CD4-positive, alpha-beta memory T cell (primary cell): ENCODE results near the gene PELI2. TPM values are rescaled to one million over a fixed set of nuclear protein-coding genes. Genes with fewer than 3 reads are reported as not detected.

Experiments used
- CTCF ChIA-PET: fragments of 350-600 bp; sonication (Branson Sonifier 250); formaldehyde crosslinking; loops from one replicate; lab custom pipeline; 2021; ENCODE audit warnings: inconsistent platforms; ENCODE audit not compliant: partially characterized antibody; lab: Charles Lee
- POLR2A ChIA-PET: fragments of 350-600 bp; sonication (Branson Sonifier 250); formaldehyde crosslinking; loops from one replicate; lab custom pipeline; 2021; ENCODE audit not compliant: partially characterized antibody; lab: Charles Lee
- DNase-seq, 5 donors: peaks; one replicate each; pipeline versions ENCODE4 v3.0.0 to v3.0.0-alpha.2; 2020 to 2022; ENCODE audit warnings: mixed read lengths in 1 of 5
- H3K27ac ChIP-seq: one replicate; pipeline ENCODE4 v1.7.0; 2013; ENCODE audit warnings: low read depth, low read length
- H3K27me3 ChIP-seq: 2 replicates; pipeline ENCODE4 v1.7.0; 2013; ENCODE audit warnings: mild to moderate bottlenecking, low read length, moderate library complexity; ENCODE audit not compliant: insufficient read depth
- H3K36me3 ChIP-seq: 2 replicates; pipeline ENCODE4 v1.7.0; 2013; ENCODE audit warnings: mild to moderate bottlenecking, low read length, moderate library complexity; ENCODE audit not compliant: insufficient read depth
- H3K4me1 ChIP-seq: 2 replicates; pipeline ENCODE4 v1.7.0; 2013; ENCODE audit warnings: mild to moderate bottlenecking, low read length, moderate library complexity; ENCODE audit not compliant: insufficient read depth
- H3K4me3 ChIP-seq, 2 donors: one replicate each; pipeline ENCODE4 v1.7.0; 2013; ENCODE audit warnings: low read length in 2 of 2, mild to moderate bottlenecking in 1 of 2
- H3K9me3 ChIP-seq, 2 donors: one replicate each; pipeline ENCODE4 v1.7.0; 2013; ENCODE audit warnings: low read length in 2 of 2, control low read depth in 1 of 2; ENCODE audit not compliant: control insufficient read depth in 1 of 2
- H3K27ac Mint-ChIP-seq, 7 donors: one replicate each; pipeline ENCODE4 v1.8.0; 2020 to 2021; ENCODE audit warnings: mixed read lengths in 7 of 7, mild to moderate bottlenecking in 6 of 7, inconsistent platforms in 3 of 7, moderate library complexity in 3 of 7
- H3K27me3 Mint-ChIP-seq, 2 donors: one replicate each; pipeline ENCODE4 v1.8.0; 2020 to 2021; ENCODE audit warnings: mixed read lengths in 2 of 2
- H3K36me3 Mint-ChIP-seq, 2 donors: one replicate each; pipeline ENCODE4 v1.8.0; 2020 to 2021; ENCODE audit warnings: mixed read lengths in 2 of 2, inconsistent platforms in 1 of 2, mild to moderate bottlenecking in 1 of 2
- H3K4me1 Mint-ChIP-seq, 4 donors: one replicate each; pipeline ENCODE4 v1.8.0; 2020 to 2021; ENCODE audit warnings: mixed read lengths in 4 of 4, mild to moderate bottlenecking in 1 of 4
- H3K4me3 Mint-ChIP-seq, 8 donors: one replicate each; pipeline ENCODE4 v1.8.0; 2020 to 2021; ENCODE audit warnings: mixed read lengths in 8 of 8, mild to moderate bottlenecking in 7 of 8, moderate library complexity in 6 of 8, inconsistent platforms in 3 of 8
- H3K9me3 Mint-ChIP-seq, 8 donors: one replicate each; pipeline ENCODE4 v1.8.0; 2020 to 2021; ENCODE audit warnings: mixed read lengths in 8 of 8, mild to moderate bottlenecking in 5 of 8, inconsistent platforms in 3 of 8, moderate library complexity in 1 of 8
- intact Hi-C: fragments of 100-400 bp; cut with micrococcal nuclease; formaldehyde crosslinking; loops from one replicate; pipeline ENCODE4 v1.15.1; 2023
- polyA plus RNA-seq, 2 donors: library from polyadenylated mRNA; unstranded; fragments of 300-500 nt; fragmentation: Illumina TruSeq; gene quantifications; one replicate each; pipeline ENCODE4 v1.2.3, GENCODE V29; 2021
- total RNA-seq, 2 experiments: library from RNA; stranded (reverse); gene quantifications; one replicate each; pipeline ENCODE4 v1.2.3, GENCODE V29; 2021

PELI2 gene
- total and polyA plus RNA-seq, 4 experiments from 2014 or later, result 1.2 to 16.4 (median 7.8) TPM

GRCh38 chr14:56224229-56224628 lies 106.0 kb downstream of the PELI2 start:
- Histone ChIP-seq H3K27ac (no peak overlapping the region), H3K36me3 (no peaks in the 10 kb centered on the region), H3K27me3 (no peaks in the 10 kb centered on the region), H3K4me3 (no peak overlapping the region), H3K4me1 (no peaks in the 10 kb centered on the region), H3K9me3 (no peaks in the 10 kb centered on the region)
- peaks cover 0 to 4% (median 0%) of the 10 kb centered on the region in 8 donors for H3K9me3 Mint-ChIP-seq
- H3K27ac Mint-ChIP-seq, result no peak overlapping the region
- H3K4me3 Mint-ChIP-seq, result no peak overlapping the region
- intact Hi-C loops, result no loop called here
- ChIA-PET CTCF (interaction anchor here (1.0 kb wide), 1 partner anchor 12 kb away, joined by 3 read pairs; no protein-coding TSS in a partner anchor), POLR2A (no interaction called here)
- DNase-seq, result no peak
- peaks cover 8 to 19% of the 10 kb centered on the region in 2 donors for H3K36me3 Mint-ChIP-seq
- no peaks in the 10 kb centered on the region for H3K27me3 Mint-ChIP-seq
- H3K4me1 Mint-ChIP-seq, result peaks cover 0 to 10% (median 0%) of the 10 kb centered on the region in 4 donors

- Mint-ChIP-seq H3K27ac (no peak overlapping the region), H3K36me3 (peaks cover 8 to 19% of the 10 kb centered on the region in 2 donors), H3K9me3 (peaks cover 0 to 6% (median 3%) of the 10 kb centered on the region in 8 donors), H3K4me3 (no peak overlapping the region), H3K27me3 (no peaks in the 10 kb centered on the region), H3K4me1 (peaks cover 0 to 10% (median 0%) of the 10 kb centered on the region in 4 donors)
- ChIA-PET POLR2A (no interaction called here), CTCF (interaction anchor here (1.0 kb wide), 1 partner anchor 13 kb away, joined by 3 read pairs; no protein-coding TSS in a partner anchor)
- no peaks in the 10 kb centered on the region for H3K9me3 ChIP-seq
- H3K36me3 ChIP-seq, result no peaks in the 10 kb centered on the region
- DNase-seq, result peak in 1 of 5 donors; percentile 17
- no peak overlapping the region for H3K27ac ChIP-seq
- no peaks in the 10 kb centered on the region for H3K4me1 ChIP-seq
- no peak overlapping the region for H3K4me3 ChIP-seq
- intact Hi-C loops, result no loop called here
- no peaks in the 10 kb centered on the region for H3K27me3 ChIP-seq
Observed at GRCh38 chr14:56224691-56225681, 106.8 kb downstream of the PELI2 start.

GRCh38 chr14:56235388-56235787 lies 117.2 kb downstream of the PELI2 start:
- POLR2A ChIA-PET, result no interaction called here
- Mint-ChIP-seq H3K9me3 (peaks cover 0 to 18% (median 7%) of the 10 kb centered on the region in 8 donors), H3K4me3 (no peak overlapping the region)

GRCh38 chr14:56237398-56237797 lies 119.2 kb downstream of the PELI2 start:
- no peaks in the 10 kb centered on the region for H3K9me3 ChIP-seq
- no peaks in the 10 kb centered on the region for H3K27me3 Mint-ChIP-seq
- H3K4me1 Mint-ChIP-seq, result peaks cover 0 to 3% (median under 1%) of the 10 kb centered on the region in 4 donors
- intact Hi-C loops, result no loop called here
- H3K36me3 ChIP-seq, result no peaks in the 10 kb centered on the region
- DNase-seq, result no peak
- no peaks in the 10 kb centered on the region for H3K4me1 ChIP-seq
- peak overlapping the region in 1 of 7 donors; percentile 26 for H3K27ac Mint-ChIP-seq
- no peak overlapping the region for H3K27ac ChIP-seq
- no peak overlapping the region for H3K4me3 ChIP-seq
- H3K36me3 Mint-ChIP-seq, result peaks cover 1 to 14% of the 10 kb centered on the region in 2 donors
- no peaks in the 10 kb centered on the region for H3K27me3 ChIP-seq
- H3K9me3 Mint-ChIP-seq, result peaks cover 0 to 8% (median 1%) of the 10 kb centered on the region in 8 donors
- POLR2A ChIA-PET, result no interaction called here
- CTCF ChIA-PET, result no interaction called here
- no peak overlapping the region for H3K4me3 Mint-ChIP-seq

More at GRCh38 chr14:56235388-56235787, 117.2 kb downstream of the PELI2 start:
- no peaks in the 10 kb centered on the region for H3K27me3 Mint-ChIP-seq
- CTCF ChIA-PET, result no interaction called here
- Histone ChIP-seq H3K27ac (no peak overlapping the region), H3K4me1 (no peaks in the 10 kb centered on the region), H3K36me3 (no peaks in the 10 kb centered on the region), H3K27me3 (no peaks in the 10 kb centered on the region), H3K9me3 (no peaks in the 10 kb centered on the region), H3K4me3 (no peak overlapping the region)
- peaks cover 1 to 6% of the 10 kb centered on the region in 2 donors for H3K36me3 Mint-ChIP-seq
- no peak overlapping the region for H3K27ac Mint-ChIP-seq
- intact Hi-C loops, result no loop called here
- no peak for DNase-seq
- H3K4me1 Mint-ChIP-seq, result peaks cover 0 to 3% (median under 1%) of the 10 kb centered on the region in 4 donors

DNA sequence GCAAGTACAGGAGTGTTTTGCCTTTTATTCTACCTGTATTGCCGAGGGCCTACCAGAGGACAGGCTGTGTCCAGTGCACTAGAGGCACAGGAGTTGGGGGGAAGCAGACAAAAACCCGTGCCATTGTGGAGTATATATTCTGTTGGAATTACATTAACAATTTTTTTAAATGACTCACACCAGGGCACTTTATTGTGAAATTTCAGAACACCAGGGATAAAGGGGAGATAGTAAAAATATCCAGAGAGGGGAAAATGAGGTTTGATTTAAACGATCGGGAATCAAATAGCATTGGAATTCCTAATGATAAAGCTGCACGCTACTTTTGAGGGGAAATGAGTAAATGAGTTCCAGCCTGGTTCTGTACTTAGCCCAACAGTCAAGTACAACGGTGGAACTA lies 123.2 kb downstream of the PELI2 start:
- H3K4me3 ChIP-seq, result no peak overlapping the region
- H3K27ac ChIP-seq, result no peak overlapping the region
- Mint-ChIP-seq H3K27ac (no peak overlapping the region), H3K36me3 (peaks cover 1 to 14% of the 10 kb centered on the region in 2 donors), H3K4me1 (peaks cover 0 to 3% (median 3%) of the 10 kb centered on the region in 4 donors), H3K9me3 (peaks cover 0 to 4% (median 0%) of the 10 kb centered on the region in 8 donors), H3K27me3 (no peaks in the 10 kb centered on the region), H3K4me3 (no peak overlapping the region)
- no peaks in the 10 kb centered on the region for H3K4me1 ChIP-seq
- H3K9me3 ChIP-seq, result no peaks in the 10 kb centered on the region
- intact Hi-C loops, result no loop called here
- ChIA-PET POLR2A (no interaction called here), CTCF (no interaction called here)
- no peak for DNase-seq
- H3K36me3 ChIP-seq, result no peaks in the 10 kb centered on the region
- no peaks in the 10 kb centered on the region for H3K27me3 ChIP-seq

- H3K27ac ChIP-seq, result no peak overlapping the region
- no peak overlapping the region for H3K4me3 ChIP-seq
- H3K4me3 Mint-ChIP-seq, result no peak overlapping the region
- ChIA-PET CTCF (no interaction called here), POLR2A (no interaction called here)
- no peaks in the 10 kb centered on the region for H3K36me3 ChIP-seq
- peaks cover 1 to 20% of the 10 kb centered on the region in 2 donors for H3K36me3 Mint-ChIP-seq
- no peaks in the 10 kb centered on the region for H3K27me3 ChIP-seq
- intact Hi-C loops, result no loop called here
- no peaks in the 10 kb centered on the region for H3K27me3 Mint-ChIP-seq
- no peaks in the 10 kb centered on the region for H3K9me3 ChIP-seq
- H3K9me3 Mint-ChIP-seq, result peaks cover 0 to 4% (median 0%) of the 10 kb centered on the region in 8 donors
- H3K4me1 ChIP-seq, result no peaks in the 10 kb centered on the region
- H3K27ac Mint-ChIP-seq, result no peak overlapping the region
- H3K4me1 Mint-ChIP-seq, result peaks cover 0 to 3% (median 1%) of the 10 kb centered on the region in 4 donors
- no peak for DNase-seq
Observed at GRCh38 chr14:56243110-56243509, 124.9 kb downstream of the PELI2 start.

- no peaks in the 10 kb centered on the region for H3K36me3 ChIP-seq
- H3K36me3 Mint-ChIP-seq, result peaks cover 1 to 29% of the 10 kb centered on the region in 2 donors
- no peaks in the 10 kb centered on the region for H3K27me3 Mint-ChIP-seq
- CTCF ChIA-PET, result no interaction called here
- H3K27ac ChIP-seq, result no peak overlapping the region
- no peak overlapping the region for H3K4me3 Mint-ChIP-seq
- H3K27me3 ChIP-seq, result no peaks in the 10 kb centered on the region
- no peaks in the 10 kb centered on the region for H3K4me1 ChIP-seq
- POLR2A ChIA-PET, result no interaction called here
- no peak overlapping the region for H3K4me3 ChIP-seq
- H3K9me3 Mint-ChIP-seq, result peaks cover 0 to 4% (median 0%) of the 10 kb centered on the region in 8 donors
- no peak for DNase-seq
- H3K9me3 ChIP-seq, result no peaks in the 10 kb centered on the region
- peaks cover 0 to 3% (median 1%) of the 10 kb centered on the region in 4 donors for H3K4me1 Mint-ChIP-seq
- intact Hi-C loops, result no loop called here
- no peak overlapping the region for H3K27ac Mint-ChIP-seq
Observed at GRCh38 chr14:56244138-56244789, 126.1 kb downstream of the PELI2 start.
